HEK293T (cell line): ENCODE data around the gene COL9A3.

Experiments
- ARNT ChIP-seq: fragments of 450-650 bp; IDR thresholded peaks from 2 replicates; pipeline ENCODE4 v1.6.1; 2017; ENCODE audit warnings: mild to moderate bottlenecking
- BHLHE40 ChIP-seq: fragments of 450-650 bp; IDR thresholded peaks from 2 replicates; pipeline ENCODE4 v1.6.1; 2016; ENCODE audit warnings: mild to moderate bottlenecking, moderate library complexity, borderline replicate concordance
- CTBP1 ChIP-seq: fragments of 450-650 bp; IDR thresholded peaks from 2 replicates; pipeline ENCODE4 v1.6.1; 2016; ENCODE audit warnings: borderline replicate concordance
- ELF4 ChIP-seq: fragments of 450-650 bp; IDR thresholded peaks from 2 replicates; pipeline ENCODE4 v1.6.1; 2017; ENCODE audit warnings: antibody characterized with exemption
- FOXA1 ChIP-seq: fragments of 450-650 bp; IDR thresholded peaks from 2 replicates; pipeline ENCODE4 v1.6.1; 2016; ENCODE audit warnings: mild to moderate bottlenecking
- FOXK2 ChIP-seq: fragments of 450-650 bp; IDR thresholded peaks from 2 replicates; pipeline ENCODE4 v1.6.1; 2016; ENCODE audit warnings: mild to moderate bottlenecking
- FOXM1 ChIP-seq: fragments of 450-650 bp; IDR thresholded peaks from 2 replicates; pipeline ENCODE4 v1.6.1; 2017; ENCODE audit warnings: mild to moderate bottlenecking, borderline replicate concordance
- HDGF ChIP-seq: fragments of 450-650 bp; IDR thresholded peaks from 2 replicates; pipeline ENCODE4 v1.6.1; 2017; ENCODE audit warnings: antibody characterized with exemption, borderline replicate concordance
- L3MBTL2 ChIP-seq: fragments of 450-650 bp; conservative IDR thresholded peaks from 2 replicates; pipeline ENCODE4 v1.6.1; 2016; ENCODE audit warnings: mild to moderate bottlenecking
- LEF1 ChIP-seq: fragments of 450-650 bp; IDR thresholded peaks from 2 replicates; pipeline ENCODE4 v1.6.1; 2017; ENCODE audit warnings: mild to moderate bottlenecking, borderline replicate concordance
- NFRKB ChIP-seq: fragments of 450-650 bp; IDR thresholded peaks from 2 replicates; pipeline ENCODE4 v1.6.1; 2016; ENCODE audit warnings: mild to moderate bottlenecking, moderate library complexity
- SUZ12 ChIP-seq: fragments of 450-650 bp; IDR thresholded peaks from 2 replicates; pipeline ENCODE4 v1.6.1; 2016; ENCODE audit warnings: mild to moderate bottlenecking
- TARDBP ChIP-seq: fragments of 450-650 bp; IDR thresholded peaks from 2 replicates; pipeline ENCODE4 v1.6.1; 2016
- ZNF384 ChIP-seq: fragments of 450-650 bp; IDR thresholded peaks from 2 replicates; pipeline ENCODE4 v1.6.1; 2016

DNA sequence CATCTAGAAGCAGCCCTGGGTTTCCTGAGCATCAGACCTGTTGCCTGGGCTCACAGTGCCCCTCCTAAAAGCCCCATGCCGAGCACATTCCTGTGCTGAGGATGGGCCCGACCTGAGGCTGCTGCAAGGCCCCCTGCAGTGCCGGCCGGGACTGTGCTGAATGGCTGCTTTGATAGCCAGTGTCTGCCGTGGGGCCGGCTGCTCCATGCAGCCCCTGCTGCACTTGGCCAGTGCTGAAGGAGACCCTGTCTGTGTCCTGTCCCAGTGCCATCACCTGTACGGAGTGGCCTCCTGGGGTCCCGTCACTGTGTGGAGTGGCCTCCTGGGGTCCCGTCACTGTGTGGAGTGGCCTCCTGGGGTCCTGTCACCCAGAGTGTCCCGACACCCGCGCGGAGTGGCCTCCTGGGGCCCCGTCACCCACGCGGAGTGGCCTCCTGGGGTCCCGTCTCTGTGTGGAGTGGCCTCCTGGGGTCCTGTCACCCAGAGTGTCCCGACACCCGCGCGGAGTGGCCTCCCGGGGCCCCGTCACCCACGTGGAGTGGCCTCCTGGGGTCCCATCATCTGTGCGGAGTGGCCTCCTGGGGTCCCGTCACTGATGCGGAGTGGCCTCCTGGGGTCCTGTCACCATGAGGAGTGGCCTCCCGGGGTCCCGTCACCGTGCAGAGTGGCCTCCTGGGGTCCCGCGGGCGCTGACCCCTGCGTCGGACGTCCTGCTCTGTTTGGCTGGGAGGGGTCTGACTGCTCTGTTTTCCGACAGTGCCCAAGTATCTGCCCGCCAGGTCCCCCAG, 7.0 kb downstream of the COL9A3 start:
- no peak for TF ChIP-seq ELF4
- no peak for TF ChIP-seq CTBP1
- TF ChIP-seq LEF1, result no peak
- no peak for TF ChIP-seq FOXK2
- no peak for TF ChIP-seq ZNF384
- no peak for TF ChIP-seq FOXA1
- TF ChIP-seq SUZ12, result no peak
- TF ChIP-seq TARDBP, result no peak
- TF ChIP-seq HDGF, result no peak
- no peak for TF ChIP-seq BHLHE40
- no peak for TF ChIP-seq L3MBTL2
- TF ChIP-seq NFRKB, result no peak
- no peak for TF ChIP-seq FOXM1
- no peak for TF ChIP-seq ARNT
